HPDE6-E6E7 (cell line): ENCODE measurements around the gene RCAN1.
"Not testable (repeated sequence)": the region's sequence is repeated elsewhere in the genome, so short reads cannot be mapped to it uniquely, and the experiment has no call there.

ENCODE experiments used
- DNase-seq: peaks from one replicate; pipeline ENCODE4 v3.0.0; 2011; ENCODE audit warnings: missing footprints; ENCODE audit errors: extremely low spot score

RCAN1 gene

GRCh38 chr21:34621434-34622350 is 6.8 kb upstream of the RCAN1 start:
- no peak for DNase-seq

GRCh38 chr21:34619841-34620665 is 5.1 kb upstream of the RCAN1 start:
- no peak for DNase-seq

GRCh38 chr21:34618941-34619340 is 4.0 kb upstream of the RCAN1 start:
- DNase-seq = no peak

GRCh38 chr21:34617753-34618339 is 2.9 kb upstream of the RCAN1 start:
- DNase-seq = no peak

- no peak for DNase-seq
Measured at GRCh38 chr21:34615487-34615814, 538 bp upstream of the RCAN1 start.

GRCh38 chr21:34613679-34614627 is 960 bp downstream of the RCAN1 start:
- no peak for DNase-seq

- no peak for DNase-seq
Measured at GRCh38 chr21:34612557-34612956, 2.4 kb downstream of the RCAN1 start.

GRCh38 chr21:34612056-34612455 is 2.9 kb downstream of the RCAN1 start:
- DNase-seq = no peak

- DNase-seq = no peak
Measured at GRCh38 chr21:34611528-34611927, 3.4 kb downstream of the RCAN1 start.

GRCh38 chr21:34609933-34610549 is 4.9 kb downstream of the RCAN1 start:
- no peak for DNase-seq

GRCh38 chr21:34609244-34609932 is 5.5 kb downstream of the RCAN1 start:
- no peak for DNase-seq

- not testable (repeated sequence) for DNase-seq
Measured at GRCh38 chr21:34607376-34607775, 7.5 kb downstream of the RCAN1 start.

- no peak for DNase-seq
Measured at GRCh38 chr21:34606621-34607020, 8.3 kb downstream of the RCAN1 start.

GRCh38 chr21:34606051-34606450 is 8.9 kb downstream of the RCAN1 start:
- no peak for DNase-seq

- not testable (repeated sequence) for DNase-seq
Measured at GRCh38 chr21:34604956-34605355, 10.0 kb downstream of the RCAN1 start.

- DNase-seq = no peak
Measured at GRCh38 chr21:34604556-34604955, 10.4 kb downstream of the RCAN1 start.

GRCh38 chr21:34603710-34604057 is 11.2 kb downstream of the RCAN1 start:
- no peak for DNase-seq

GRCh38 chr21:34603002-34603709 is 11.8 kb downstream of the RCAN1 start:
- peak; percentile 60 for DNase-seq

- DNase-seq = no peak
Measured at GRCh38 chr21:34602061-34602460, 12.9 kb downstream of the RCAN1 start.
